Amniotic stem cell (primary cell): Measurements from ENCODE around the gene CTNNAL1.
"Not testable (repeated sequence)": the region's sequence is repeated elsewhere in the genome, so short reads cannot be mapped to it uniquely, and the experiment has no call there.

Experiments
- DNase-seq: peaks from one replicate; lab custom pipeline; 2025; lab: John Stamatoyannopoulos, UW

CTNNAL1 gene

DNA sequence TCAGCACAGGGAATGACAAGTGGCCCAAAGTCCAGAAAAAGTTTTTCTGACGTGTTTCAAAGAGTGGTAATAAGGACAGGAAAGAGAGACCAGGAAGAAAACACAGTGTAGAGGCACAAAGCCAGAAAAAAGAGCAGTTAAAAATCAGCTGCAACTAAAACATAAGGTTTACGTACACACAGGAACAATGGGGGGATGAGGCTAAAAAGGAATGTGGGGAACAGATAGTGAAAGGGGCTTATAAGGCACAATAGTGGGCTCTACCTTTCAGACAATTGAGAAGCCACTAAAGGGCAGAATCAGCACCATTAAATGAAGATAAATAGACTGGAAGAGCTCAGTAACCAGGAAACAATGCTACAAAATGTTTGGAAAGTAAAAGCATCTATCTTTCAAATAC, 84.9 kb downstream of the CTNNAL1 start:
- no peak for DNase-seq

GRCh38 chr9:108924466-108924865, 88.8 kb downstream of the CTNNAL1 start:
- no peak for DNase-seq

- no peak for DNase-seq
These were observed 92.1 kb downstream of the CTNNAL1 start for GRCh38 chr9:108921200-108921599.

- not testable (repeated sequence) for DNase-seq
These were observed 92.9 kb downstream of the CTNNAL1 start for GRCh38 chr9:108920401-108920800.

- no peak for DNase-seq
These were observed 93.8 kb downstream of the CTNNAL1 start for GRCh38 chr9:108919517-108919916.

DNA sequence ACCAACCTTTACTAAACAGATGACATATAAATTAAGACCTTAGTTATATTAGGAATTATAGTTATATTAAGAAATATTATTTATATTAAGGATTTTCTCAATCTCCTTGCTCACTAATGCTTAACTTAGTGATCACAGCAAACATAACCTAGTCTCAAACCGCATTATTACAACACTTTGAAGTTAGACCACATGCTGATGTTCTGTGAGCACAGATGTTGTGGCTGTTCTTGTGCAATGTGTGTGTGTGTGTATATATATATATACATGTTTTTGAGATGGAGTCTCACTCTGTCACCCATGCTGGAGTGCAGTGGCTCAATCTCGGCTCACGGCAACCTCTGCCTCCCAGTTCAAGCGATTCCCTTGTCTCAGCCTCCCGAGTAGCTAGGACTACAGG, 99.9 kb downstream of the CTNNAL1 start:
- no peak for DNase-seq

GRCh38 chr9:108911820-108912219, 101.5 kb downstream of the CTNNAL1 start:
- DNase-seq: no peak

DNA sequence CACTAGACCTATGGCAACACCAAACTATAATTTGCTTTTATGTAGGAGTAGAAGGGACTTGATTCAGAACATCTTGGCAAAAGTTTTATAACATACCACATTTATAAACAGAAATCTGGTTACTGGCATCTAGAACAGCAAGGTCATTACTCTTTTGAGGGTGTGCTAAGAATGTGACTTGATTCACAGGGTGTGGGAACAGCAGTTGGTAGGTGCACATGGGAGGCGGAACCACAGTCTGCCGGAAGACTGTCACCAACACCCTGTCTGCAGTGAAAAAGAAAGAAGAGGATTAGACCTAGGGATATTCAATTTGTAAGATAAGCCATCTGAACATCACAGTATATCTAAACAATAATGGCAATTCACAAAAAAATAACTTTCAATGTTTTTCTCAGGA, 102.4 kb downstream of the CTNNAL1 start:
- no peak for DNase-seq

DNA sequence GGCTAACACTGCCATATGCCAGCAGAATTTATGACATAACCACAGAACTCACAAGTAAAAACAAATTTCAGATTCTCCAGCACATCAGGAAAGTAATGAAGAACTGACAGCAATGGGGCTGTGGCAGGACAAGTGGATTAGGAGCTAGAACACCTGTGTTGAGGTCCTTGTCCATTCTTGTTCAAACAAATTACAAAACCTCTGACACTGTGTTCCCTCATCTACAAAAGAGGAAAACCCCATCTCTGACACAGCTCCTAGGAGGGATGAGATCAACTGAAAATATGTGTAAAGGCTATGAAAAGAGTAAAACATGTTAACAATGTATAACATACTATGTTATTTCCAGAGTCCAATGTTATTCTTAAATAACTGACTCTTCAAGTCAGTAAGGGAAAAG, 102.9 kb downstream of the CTNNAL1 start:
- DNase-seq: no peak

DNA sequence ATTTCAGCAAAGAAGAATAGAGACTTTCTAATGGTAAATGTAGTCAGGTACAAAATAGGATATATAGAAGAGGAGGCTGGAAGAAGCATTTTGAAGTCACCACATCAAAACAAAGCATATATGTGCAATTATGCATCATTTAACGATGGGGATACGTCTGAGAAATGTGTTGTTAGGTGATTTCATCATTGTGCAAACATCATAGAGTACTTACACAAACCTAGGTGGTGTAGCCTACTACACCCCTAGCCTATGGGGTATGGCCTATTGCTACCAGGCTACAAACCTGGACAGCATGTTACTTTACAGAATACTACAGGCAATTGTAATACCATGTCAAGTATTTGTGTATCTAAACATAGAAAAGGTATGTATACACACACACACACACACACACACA, 107.8 kb downstream of the CTNNAL1 start:
- DNase-seq: no peak

- DNase-seq: no peak
These were observed 109.1 kb downstream of the CTNNAL1 start for GRCh38 chr9:108904161-108904560.

DNA sequence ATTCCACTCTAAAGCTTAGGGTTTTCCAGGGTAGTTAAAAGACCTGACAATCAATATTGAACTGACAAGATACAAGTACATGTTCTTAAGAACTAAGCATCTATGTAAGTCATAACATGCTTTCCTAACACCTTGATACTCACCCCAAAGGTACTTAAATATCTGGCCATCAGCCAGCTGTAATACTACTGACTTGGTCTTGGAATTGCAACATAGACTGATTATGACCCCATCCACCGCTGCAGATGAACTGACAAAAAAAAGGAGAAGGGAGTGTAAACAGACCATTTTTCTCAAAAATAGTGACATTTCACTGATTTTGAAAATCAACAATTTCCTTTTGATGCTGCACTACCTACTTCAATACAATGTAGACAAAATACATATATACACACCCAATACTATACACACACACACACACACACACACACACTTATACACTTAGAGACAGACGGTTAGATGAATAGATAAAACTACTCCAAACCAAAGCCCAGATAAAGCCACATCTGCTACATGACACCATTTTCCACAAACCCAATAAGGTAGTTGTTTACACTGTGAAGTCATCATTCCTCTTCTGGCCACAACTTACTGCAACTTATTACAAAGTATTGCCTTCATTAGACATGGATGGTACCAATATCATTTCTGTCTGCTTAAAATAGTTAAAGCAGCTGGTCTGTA, 109.7 kb downstream of the CTNNAL1 start:
- DNase-seq: no peak

DNA sequence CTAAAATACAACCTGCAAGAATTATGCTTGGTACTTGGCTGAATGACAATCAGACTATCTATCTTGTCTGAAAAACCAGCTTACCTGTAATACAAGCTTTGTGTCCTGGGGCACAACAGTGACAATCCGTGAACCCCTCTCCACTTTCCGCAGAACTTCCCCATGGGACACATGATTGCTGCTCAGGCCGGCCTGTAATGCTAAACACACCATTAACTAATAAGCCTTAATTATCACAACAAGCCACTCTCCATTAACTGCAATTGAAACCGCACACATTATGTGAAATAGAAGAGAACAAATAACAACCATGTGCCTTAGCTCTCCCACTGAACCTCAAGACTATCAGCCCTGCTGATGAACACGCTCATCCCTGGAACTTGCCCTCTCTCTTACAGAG, 113.1 kb downstream of the CTNNAL1 start:
- DNase-seq: no peak

DNA sequence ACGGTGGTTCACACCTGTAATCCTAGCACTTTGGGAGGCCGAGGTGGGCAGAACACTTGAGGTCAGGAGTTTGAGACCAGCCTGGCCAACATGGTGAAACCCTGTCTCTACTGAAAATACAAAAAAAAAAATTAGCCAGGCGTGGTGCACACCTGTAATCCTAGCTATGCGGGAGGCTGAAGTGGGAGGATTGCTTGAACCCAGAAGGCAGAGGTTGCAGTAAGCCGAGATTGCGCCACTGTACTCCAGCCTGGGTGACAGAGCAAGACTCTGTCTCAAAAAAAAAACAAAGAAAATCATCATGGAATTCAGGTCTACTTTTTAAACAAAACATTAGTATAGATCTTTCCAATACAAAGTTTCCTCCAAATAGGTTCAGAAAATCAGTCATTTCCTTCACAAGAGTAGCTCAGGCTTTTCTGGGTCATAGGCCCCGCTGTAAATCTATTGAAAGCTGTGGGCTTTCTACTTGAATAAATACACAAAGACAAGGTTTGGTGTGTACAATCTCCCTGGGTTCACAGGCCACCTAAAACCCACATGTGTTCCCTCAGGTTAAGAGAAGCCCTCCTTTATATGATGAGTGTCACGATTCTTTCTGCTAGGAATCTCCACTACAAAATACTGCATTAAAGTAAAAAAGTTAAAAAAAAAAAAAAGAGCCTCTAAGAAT, 114.1 kb downstream of the CTNNAL1 start:
- not testable (repeated sequence) for DNase-seq

DNA sequence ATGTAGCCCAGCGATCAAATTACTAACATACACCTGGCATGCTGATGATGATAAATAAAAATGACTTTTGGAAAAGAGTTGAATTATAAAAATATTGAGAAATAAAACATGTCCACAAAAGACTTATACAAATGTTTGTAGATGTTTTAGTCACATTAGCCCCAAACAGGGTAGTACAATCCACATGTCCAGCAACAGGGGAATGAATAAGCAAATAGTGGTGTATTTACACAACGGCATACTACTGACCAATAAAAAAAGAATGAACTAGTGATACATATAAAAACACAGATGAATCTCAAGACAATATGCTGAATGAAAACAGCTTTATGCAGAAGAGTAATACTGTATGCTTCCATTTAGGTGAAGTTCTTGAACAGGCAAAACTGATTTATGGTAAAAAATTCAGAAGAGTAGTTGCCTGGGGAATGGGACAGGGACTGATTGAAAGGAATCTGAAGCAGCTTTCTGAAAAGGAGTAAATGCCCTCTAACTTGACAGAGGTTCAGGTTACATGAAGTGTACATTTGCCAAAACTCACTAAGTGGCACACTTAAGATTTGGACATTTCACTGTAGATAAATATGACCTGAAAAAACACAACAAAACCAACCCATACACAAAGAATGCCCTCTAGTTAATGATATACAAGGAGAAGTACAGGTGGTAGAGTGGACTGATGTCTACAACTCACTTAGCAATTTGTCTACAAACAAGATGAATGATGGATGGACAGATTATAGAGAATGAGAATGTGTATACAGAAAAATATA, 115.8 kb downstream of the CTNNAL1 start:
- DNase-seq: no peak

- DNase-seq: no peak
These were observed 118.9 kb downstream of the CTNNAL1 start for GRCh38 chr9:108894225-108894997.
